ENCODE measurements around the gene PGD. TPM values are rescaled to one million over a fixed set of nuclear protein-coding genes. Genes with fewer than 3 reads are reported as not detected.

Gene PGD
- total RNA-seq, 1 experiment from 2014 or later, result 70.6 TPM

DNA sequence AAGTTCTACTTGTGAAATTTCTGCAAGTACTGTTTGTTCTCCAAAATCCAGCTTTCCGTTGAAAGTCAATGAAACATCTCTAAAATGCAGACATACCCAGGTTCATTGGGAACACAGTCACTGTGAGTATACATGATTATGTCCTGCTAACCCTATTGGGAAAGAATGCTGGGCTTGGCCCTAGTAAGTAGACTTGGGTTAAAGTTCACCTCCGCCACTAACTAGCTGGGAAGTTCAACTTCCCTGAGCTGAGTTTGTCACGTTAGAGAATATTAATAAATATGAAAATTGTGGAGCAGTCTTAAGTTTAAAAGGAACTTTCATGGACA is 10.5 kb upstream of the PGD start:
- H3K36me3 Mint-ChIP-seq (ENCODE audit: insufficient read depth, unreplicated experiment), result peaks cover 7% of the 10 kb centered on the region
- TF ChIP-seq, protein P1, sequence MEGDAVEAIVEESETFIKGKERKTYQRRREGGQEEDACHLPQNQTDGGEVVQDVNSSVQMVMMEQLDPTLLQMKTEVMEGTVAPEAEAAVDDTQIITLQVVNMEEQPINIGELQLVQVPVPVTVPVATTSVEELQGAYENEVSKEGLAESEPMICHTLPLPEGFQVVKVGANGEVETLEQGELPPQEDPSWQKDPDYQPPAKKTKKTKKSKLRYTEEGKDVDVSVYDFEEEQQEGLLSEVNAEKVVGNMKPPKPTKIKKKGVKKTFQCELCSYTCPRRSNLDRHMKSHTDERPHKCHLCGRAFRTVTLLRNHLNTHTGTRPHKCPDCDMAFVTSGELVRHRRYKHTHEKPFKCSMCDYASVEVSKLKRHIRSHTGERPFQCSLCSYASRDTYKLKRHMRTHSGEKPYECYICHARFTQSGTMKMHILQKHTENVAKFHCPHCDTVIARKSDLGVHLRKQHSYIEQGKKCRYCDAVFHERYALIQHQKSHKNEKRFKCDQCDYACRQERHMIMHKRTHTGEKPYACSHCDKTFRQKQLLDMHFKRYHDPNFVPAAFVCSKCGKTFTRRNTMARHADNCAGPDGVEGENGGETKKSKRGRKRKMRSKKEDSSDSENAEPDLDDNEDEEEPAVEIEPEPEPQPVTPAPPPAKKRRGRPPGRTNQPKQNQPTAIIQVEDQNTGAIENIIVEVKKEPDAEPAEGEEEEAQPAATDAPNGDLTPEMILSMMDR (IDR thresholded peaks at IDR 0.05; ENCODE audit: unreplicated experiment), result no peak
- BruUV-seq (replicated peaks), result no TSS peak
- intact Hi-C loops (cut with micrococcal nuclease), result loop anchor here (1.0 kb wide), 1 partner anchor 10 kb away; no protein-coding TSS in a partner anchor
- H3K4me3 Mint-ChIP-seq (ENCODE audit: unreplicated experiment), result no peak overlapping the region
- no peak overlapping the region for H3K27ac Mint-ChIP-seq (ENCODE audit: low read depth, unreplicated experiment)
- H3K27me3 Mint-ChIP-seq (ENCODE audit: insufficient read depth, unreplicated experiment), result no peaks in the 10 kb centered on the region
- ChIA-PET POLR2A (interaction anchor here (0.6 to 2.9 kb wide), 6 partner anchors 10 to 167 kb away, joined by 3 to 85 read pairs (median 3); partner anchors contain the start of gene PGD), CTCF (interaction anchor here (0.6 to 1.6 kb wide), 5 partner anchors 10 to 456 kb away, joined by 3 to 15 read pairs (median 6); no protein-coding TSS in a partner anchor)
- no peaks in the 10 kb centered on the region for H3K9me3 Mint-ChIP-seq (ENCODE audit: unreplicated experiment)
- DNase-seq (ENCODE audit: unreplicated experiment), result no peak
- H3K4me1 Mint-ChIP-seq (ENCODE audit: insufficient read depth, unreplicated experiment), result peaks cover 6% of the 10 kb centered on the region

DNA sequence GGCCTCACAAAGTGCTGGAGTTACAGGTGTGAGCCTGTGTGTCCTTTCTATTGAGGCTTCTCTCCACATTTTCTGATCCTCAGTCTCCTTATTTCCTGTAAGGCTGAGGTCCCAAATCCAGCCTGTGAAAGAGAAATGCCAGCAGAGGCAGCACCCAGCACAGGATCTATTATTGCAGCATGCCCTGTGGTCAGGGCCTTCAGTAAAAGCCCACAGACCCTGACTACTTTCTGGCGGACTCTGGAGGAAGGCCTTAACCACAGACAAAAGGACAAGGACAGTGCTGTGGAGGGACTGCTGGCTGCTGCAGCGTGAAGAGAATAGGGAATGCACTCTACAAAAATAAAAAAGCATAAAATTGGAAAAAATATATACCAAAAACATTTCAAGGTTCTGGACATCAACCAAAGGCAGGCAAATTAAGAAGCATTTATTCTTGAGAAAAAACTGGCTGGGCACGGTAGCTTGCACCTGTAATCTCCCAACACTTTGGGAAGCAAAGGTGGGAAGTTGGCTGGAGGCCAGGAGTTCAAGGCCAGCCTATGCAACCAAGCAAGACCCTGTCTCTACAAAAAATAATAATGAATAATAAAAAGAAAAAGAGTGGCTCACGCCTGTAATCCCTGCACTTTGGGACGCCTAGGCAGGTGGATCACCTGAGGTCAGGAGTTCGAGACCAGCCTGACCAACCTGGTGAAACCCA is 9.4 kb upstream of the PGD start:
- Mint-ChIP-seq H3K4me1 (ENCODE audit: insufficient read depth, unreplicated experiment) (peaks cover 6% of the 10 kb centered on the region), H3K4me3 (ENCODE audit: unreplicated experiment) (no peak overlapping the region), H3K36me3 (ENCODE audit: insufficient read depth, unreplicated experiment) (peaks cover 1% of the 10 kb centered on the region), H3K27ac (ENCODE audit: low read depth, unreplicated experiment) (no peak overlapping the region), H3K27me3 (ENCODE audit: insufficient read depth, unreplicated experiment) (no peaks in the 10 kb centered on the region), H3K9me3 (ENCODE audit: unreplicated experiment) (peaks cover 7% of the 10 kb centered on the region)
- TF ChIP-seq, protein P1 (IDR thresholded peaks at IDR 0.05; ENCODE audit: unreplicated experiment), result no peak
- no TSS peak for BruUV-seq (replicated peaks)
- intact Hi-C loops (cut with micrococcal nuclease), result no loop called here
- DNase-seq (ENCODE audit: unreplicated experiment), result no peak
- ChIA-PET POLR2A (interaction anchor here (0.6 to 2.9 kb wide), 2 partner anchors 10 to 100 kb away, joined by 3 to 85 read pairs; partner anchors contain the start of gene PGD), CTCF (no interaction called here)

DNA sequence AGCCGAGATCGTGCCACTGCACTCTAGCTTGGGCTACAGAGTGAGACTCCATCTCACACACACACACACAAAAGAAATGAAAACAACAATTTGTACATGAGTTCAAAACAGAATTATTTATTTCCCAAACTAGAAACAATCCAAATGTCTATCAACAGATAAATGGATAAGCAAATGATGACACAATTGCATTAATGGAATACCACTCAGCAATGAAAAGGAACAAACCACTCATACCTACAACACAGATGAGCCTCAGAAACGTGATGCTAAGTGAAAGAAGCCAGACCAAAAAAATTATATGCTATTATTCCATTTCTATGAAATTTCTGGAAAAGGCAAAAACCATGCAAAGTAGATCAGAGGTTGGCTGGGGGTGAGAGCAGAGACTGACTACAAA is 2.0 kb upstream of the PGD start:
- H3K4me1 Mint-ChIP-seq (ENCODE audit: insufficient read depth, unreplicated experiment), result peaks cover 10% of the 10 kb centered on the region
- no peak for DNase-seq (ENCODE audit: unreplicated experiment)
- no peak overlapping the region for H3K27ac Mint-ChIP-seq (ENCODE audit: low read depth, unreplicated experiment)
- TF ChIP-seq, protein P1 (IDR thresholded peaks at IDR 0.05; ENCODE audit: unreplicated experiment), result no peak
- peaks cover 7% of the 10 kb centered on the region for H3K9me3 Mint-ChIP-seq (ENCODE audit: unreplicated experiment)
- ChIA-PET POLR2A (no interaction called here), CTCF (interaction anchor here (0.6 to 1.8 kb wide), 2 partner anchors 12 to 19 kb away, joined by 3 to 8 read pairs; no protein-coding TSS in a partner anchor)
- BruUV-seq (replicated peaks), result no TSS peak
- intact Hi-C loops (cut with micrococcal nuclease), result no loop called here
- no peaks in the 10 kb centered on the region for H3K27me3 Mint-ChIP-seq (ENCODE audit: insufficient read depth, unreplicated experiment)
- peaks cover 8% of the 10 kb centered on the region for H3K36me3 Mint-ChIP-seq (ENCODE audit: insufficient read depth, unreplicated experiment)
- no peak overlapping the region for H3K4me3 Mint-ChIP-seq (ENCODE audit: unreplicated experiment)

DNA sequence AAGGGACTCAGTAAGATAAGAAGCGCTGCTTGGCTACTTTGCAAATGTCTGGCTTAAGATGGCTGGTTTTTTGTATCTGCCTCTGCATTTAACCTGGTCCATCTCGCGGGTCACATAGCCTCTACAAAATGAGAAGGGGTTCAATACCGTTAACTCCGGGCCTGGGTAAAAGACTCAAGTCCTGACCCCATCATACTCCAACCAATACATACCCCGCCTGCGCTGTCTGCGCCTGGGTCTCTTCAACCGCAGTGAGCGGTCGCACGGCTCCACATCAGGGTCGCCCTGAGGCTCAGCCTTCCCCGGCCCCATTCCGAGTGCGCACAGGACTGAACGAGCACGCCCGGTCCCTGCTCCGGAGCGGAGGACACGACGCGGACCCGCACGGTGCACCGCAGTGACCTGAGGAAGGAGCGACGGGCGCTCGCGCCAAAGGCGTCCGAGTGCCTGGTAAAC is 558 bp upstream of the PGD start:
- CTCF ChIA-PET, result interaction anchor here (1.2 to 2.8 kb wide), 2 partner anchors 96 to 98 kb away, joined by 4 to 10 read pairs; no protein-coding TSS in a partner anchor
- Mint-ChIP-seq H3K27me3 (ENCODE audit: insufficient read depth, unreplicated experiment) (no peaks in the 10 kb centered on the region), H3K9me3 (ENCODE audit: unreplicated experiment) (peaks cover 7% of the 10 kb centered on the region), H3K4me3 (ENCODE audit: unreplicated experiment) (peak overlapping the region; percentile 93), H3K4me1 (ENCODE audit: insufficient read depth, unreplicated experiment) (peaks cover 10% of the 10 kb centered on the region), H3K36me3 (ENCODE audit: insufficient read depth, unreplicated experiment) (peaks cover 19% of the 10 kb centered on the region), H3K27ac (ENCODE audit: low read depth, unreplicated experiment) (no peak overlapping the region)
- POLR2A ChIA-PET, result interaction anchor here (0.6 to 3.2 kb wide), 13 partner anchors 10 to 505 kb away, joined by 3 to 85 read pairs (median 7); partner anchors contain the start of genes CENPS and KIF1B
- TF ChIP-seq, protein P1 (IDR thresholded peaks at IDR 0.05; ENCODE audit: unreplicated experiment), result no peak
- BruUV-seq (replicated peaks), result no TSS peak
- DNase-seq (ENCODE audit: unreplicated experiment), result no peak
- intact Hi-C loops (cut with micrococcal nuclease), result loop anchor here (1.0 kb wide), 1 partner anchor 10 kb away; no protein-coding TSS in a partner anchor

Measured in MCF 10A (cell line).